Mammary epithelial cell (primary cell): Measurements from ENCODE around the gene GSTM2.

ENCODE experiments used
- EZH2 ChIP-seq: IDR thresholded peaks from 2 replicates; pipeline ENCODE4 v1.6.1; 2012; ENCODE audit warnings: low read length, inconsistent platforms, borderline replicate concordance
- TF ChIP-seq, protein P1 (sequence below), 2 donors: IDR thresholded peaks in 1 of 2; conservative IDR thresholded peaks in 1 of 2; 2 replicates each; pipeline ENCODE4 v1.5.1; 2011 to 2012; ENCODE audit warnings: inconsistent platforms in 2 of 2, low read length in 2 of 2, mild to moderate bottlenecking in 2 of 2, control low read depth in 1 of 2, low read depth in 1 of 2; ENCODE audit not compliant: insufficient read depth in 1 of 2; ENCODE audit errors: extremely low read depth in 1 of 2

DNA sequence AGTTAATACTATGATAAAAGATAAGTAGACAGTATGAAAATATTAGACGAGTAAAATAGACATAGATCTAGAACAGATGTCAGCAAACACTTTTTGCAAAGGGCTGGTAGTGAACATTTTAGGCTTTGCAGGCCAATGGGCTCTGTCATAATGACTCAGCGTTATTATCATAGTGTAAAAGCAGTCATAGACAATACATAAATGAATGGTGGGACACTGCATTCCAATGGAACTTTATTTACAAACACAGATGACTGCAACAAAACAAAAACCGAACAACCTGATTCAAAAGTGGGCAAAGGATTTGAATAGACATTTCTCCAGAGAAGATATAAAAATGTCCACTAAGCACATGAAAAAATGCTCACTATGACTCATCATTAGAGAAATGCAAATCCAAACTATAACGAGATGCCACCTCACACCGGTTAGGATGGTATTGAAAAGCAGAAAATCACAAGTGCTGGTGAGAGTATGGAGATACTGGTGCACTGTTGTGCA is 51.5 kb downstream of the GSTM2 start:
- TF ChIP-seq, protein P1, sequence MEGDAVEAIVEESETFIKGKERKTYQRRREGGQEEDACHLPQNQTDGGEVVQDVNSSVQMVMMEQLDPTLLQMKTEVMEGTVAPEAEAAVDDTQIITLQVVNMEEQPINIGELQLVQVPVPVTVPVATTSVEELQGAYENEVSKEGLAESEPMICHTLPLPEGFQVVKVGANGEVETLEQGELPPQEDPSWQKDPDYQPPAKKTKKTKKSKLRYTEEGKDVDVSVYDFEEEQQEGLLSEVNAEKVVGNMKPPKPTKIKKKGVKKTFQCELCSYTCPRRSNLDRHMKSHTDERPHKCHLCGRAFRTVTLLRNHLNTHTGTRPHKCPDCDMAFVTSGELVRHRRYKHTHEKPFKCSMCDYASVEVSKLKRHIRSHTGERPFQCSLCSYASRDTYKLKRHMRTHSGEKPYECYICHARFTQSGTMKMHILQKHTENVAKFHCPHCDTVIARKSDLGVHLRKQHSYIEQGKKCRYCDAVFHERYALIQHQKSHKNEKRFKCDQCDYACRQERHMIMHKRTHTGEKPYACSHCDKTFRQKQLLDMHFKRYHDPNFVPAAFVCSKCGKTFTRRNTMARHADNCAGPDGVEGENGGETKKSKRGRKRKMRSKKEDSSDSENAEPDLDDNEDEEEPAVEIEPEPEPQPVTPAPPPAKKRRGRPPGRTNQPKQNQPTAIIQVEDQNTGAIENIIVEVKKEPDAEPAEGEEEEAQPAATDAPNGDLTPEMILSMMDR (conservative IDR thresholded peaks at IDR 0.05 in 1 of 2, IDR thresholded peaks at IDR 0.05 in 1 of 2; ENCODE audit: extremely low read depth in 1 of 2, insufficient read depth in 1 of 2, low read depth in 1 of 2, low read length in 2 of 2), result no peak
- no peak for TF ChIP-seq EZH2
